Endothelial cell of umbilical vein (primary cell): ENCODE results near the gene PTGS1.

Experiments used
- EZH2 ChIP-seq: IDR thresholded peaks from 2 replicates; pipeline ENCODE4 v1.6.1; 2012; ENCODE audit warnings: borderline replicate concordance, low read depth, mild to moderate bottlenecking, moderate library complexity, low read length, inconsistent platforms; ENCODE audit not compliant: severe bottlenecking
- FOS ChIP-seq: IDR thresholded peaks from 2 replicates; pipeline ENCODE4 v1.6.1; 2011; ENCODE audit warnings: mild to moderate bottlenecking, low read length, moderate library complexity, borderline replicate concordance; ENCODE audit not compliant: insufficient read depth
- JUN ChIP-seq: IDR thresholded peaks from 2 replicates; pipeline ENCODE4 v1.6.1; 2011; ENCODE audit warnings: borderline replicate concordance, low read depth; ENCODE audit not compliant: insufficient read length, insufficient read depth
- POLR2A ChIP-seq: IDR thresholded peaks from 2 replicates; pipeline ENCODE4 v1.6.1; 2012; ENCODE audit warnings: low read depth, mild to moderate bottlenecking, control low read depth, low read length
- POLR2AphosphoS5 ChIP-seq: IDR thresholded peaks from 2 replicates; pipeline ENCODE4 v1.6.1; 2012; ENCODE audit warnings: low read depth, mild to moderate bottlenecking, control low read depth, low read length, moderate library complexity; ENCODE audit not compliant: insufficient read depth
- TF ChIP-seq, protein P1 (sequence below), 2 donors: IDR thresholded peaks; 1 replicate in 1 of 2; 2 replicates in 1 of 2; pipeline ENCODE4 v1.5.1; 2011; ENCODE audit warnings: low read length in 2 of 2, mild to moderate bottlenecking in 2 of 2, moderate library complexity in 2 of 2, control low read depth in 1 of 2, inconsistent platforms in 1 of 2, low read depth in 1 of 2; ENCODE audit not compliant: insufficient read depth in 1 of 2; ENCODE audit errors: extremely low read depth in 1 of 2
- TF ChIP-seq, protein P2 (sequence below): IDR thresholded peaks from 2 replicates; pipeline ENCODE4 v1.6.1; 2011; ENCODE audit not compliant: insufficient read depth, insufficient read length

DNA sequence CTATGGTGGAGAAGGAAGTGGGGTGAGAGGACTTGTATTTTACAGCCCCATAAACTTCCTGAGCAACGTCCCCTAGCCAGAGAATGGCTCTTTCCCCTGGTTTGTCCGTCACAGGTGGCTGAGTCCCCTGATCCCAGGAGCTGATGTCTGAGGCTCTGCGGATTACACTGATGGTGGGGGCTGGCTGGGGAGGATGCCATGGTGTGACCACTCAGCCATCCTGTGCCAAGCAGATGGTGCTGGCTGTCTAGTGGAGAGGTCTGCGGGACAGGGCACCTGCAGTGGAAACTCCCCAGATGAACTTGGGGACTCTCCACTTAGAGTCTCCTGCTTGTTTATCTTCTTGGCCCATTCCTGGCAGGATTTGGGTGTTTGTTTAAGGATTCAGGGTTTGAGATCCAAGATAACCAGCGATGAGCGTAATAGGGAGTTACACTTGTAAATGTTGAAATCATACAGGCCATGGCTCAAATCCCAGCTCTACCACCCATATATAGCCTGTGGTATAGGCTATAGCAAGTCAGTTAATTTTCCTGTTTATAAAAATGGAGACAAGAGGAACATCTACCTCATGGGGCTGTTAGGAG is 4.7 kb upstream of the PTGS1 start:
- TF ChIP-seq, protein P1, sequence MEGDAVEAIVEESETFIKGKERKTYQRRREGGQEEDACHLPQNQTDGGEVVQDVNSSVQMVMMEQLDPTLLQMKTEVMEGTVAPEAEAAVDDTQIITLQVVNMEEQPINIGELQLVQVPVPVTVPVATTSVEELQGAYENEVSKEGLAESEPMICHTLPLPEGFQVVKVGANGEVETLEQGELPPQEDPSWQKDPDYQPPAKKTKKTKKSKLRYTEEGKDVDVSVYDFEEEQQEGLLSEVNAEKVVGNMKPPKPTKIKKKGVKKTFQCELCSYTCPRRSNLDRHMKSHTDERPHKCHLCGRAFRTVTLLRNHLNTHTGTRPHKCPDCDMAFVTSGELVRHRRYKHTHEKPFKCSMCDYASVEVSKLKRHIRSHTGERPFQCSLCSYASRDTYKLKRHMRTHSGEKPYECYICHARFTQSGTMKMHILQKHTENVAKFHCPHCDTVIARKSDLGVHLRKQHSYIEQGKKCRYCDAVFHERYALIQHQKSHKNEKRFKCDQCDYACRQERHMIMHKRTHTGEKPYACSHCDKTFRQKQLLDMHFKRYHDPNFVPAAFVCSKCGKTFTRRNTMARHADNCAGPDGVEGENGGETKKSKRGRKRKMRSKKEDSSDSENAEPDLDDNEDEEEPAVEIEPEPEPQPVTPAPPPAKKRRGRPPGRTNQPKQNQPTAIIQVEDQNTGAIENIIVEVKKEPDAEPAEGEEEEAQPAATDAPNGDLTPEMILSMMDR (IDR thresholded peaks at IDR 0.05; ENCODE audit: extremely low read depth in 1 of 2, insufficient read depth in 1 of 2, low read depth in 1 of 2, low read length in 2 of 2): no peak
- TF ChIP-seq POLR2A (no peak), POLR2AphosphoS5 (no peak), JUN (no peak), EZH2 (no peak), FOS (no peak)
- TF ChIP-seq, protein P2, sequence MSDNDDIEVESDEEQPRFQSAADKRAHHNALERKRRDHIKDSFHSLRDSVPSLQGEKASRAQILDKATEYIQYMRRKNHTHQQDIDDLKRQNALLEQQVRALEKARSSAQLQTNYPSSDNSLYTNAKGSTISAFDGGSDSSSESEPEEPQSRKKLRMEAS: no peak
